Smooth muscle cell (in vitro differentiated cells): ENCODE data around the gene APC2. TPM values are rescaled to one million over a fixed set of nuclear protein-coding genes. Genes with fewer than 3 reads are reported as not detected.

Experiments
- DNase-seq: peaks from one replicate; lab custom pipeline; 2025; ENCODE audit not compliant: unreplicated experiment; lab: John Stamatoyannopoulos, UW
- H2AFZ ChIP-seq: fragments of 200-600 bp; sonication (generic); 2 replicates; pipeline ENCODE4 v1.6.0; 2016; ENCODE audit warnings: antibody characterized with exemption, low read depth, mild to moderate bottlenecking
- H3F3A ChIP-seq: fragments of 200-600 bp; sonication (generic); 2 replicates; pipeline ENCODE4 v1.6.0; 2017; ENCODE audit warnings: antibody characterized with exemption, low read depth
- H3K27ac ChIP-seq: fragments of 200-600 bp; sonication (generic); 2 replicates; pipeline ENCODE4 v1.5.1; 2016; ENCODE audit warnings: low read depth, mild to moderate bottlenecking
- H3K27me3 ChIP-seq: fragments of 200-600 bp; sonication (generic); 2 replicates; pipeline ENCODE4 v1.6.1; 2016; ENCODE audit warnings: low read depth, mild to moderate bottlenecking
- H3K36me3 ChIP-seq: fragments of 200-600 bp; sonication (generic); 2 replicates; pipeline ENCODE4 v1.5.1; 2016; ENCODE audit warnings: low read depth
- H3K4me1 ChIP-seq: fragments of 200-600 bp; sonication (generic); 2 replicates; pipeline ENCODE4 v1.5.1; 2016; ENCODE audit warnings: low read depth
- H3K4me2 ChIP-seq: fragments of 200-600 bp; sonication (generic); 2 replicates; pipeline ENCODE4 v1.6.0; 2016; ENCODE audit warnings: mild to moderate bottlenecking
- H3K4me3 ChIP-seq: fragments of 200-600 bp; sonication (generic); 2 replicates; pipeline ENCODE4 v1.5.1; 2016; ENCODE audit warnings: mild to moderate bottlenecking
- H3K79me2 ChIP-seq: fragments of 200-600 bp; sonication (generic); 2 replicates; pipeline ENCODE4 v1.6.0; 2016; ENCODE audit warnings: low read depth, mild to moderate bottlenecking
- H3K9ac ChIP-seq: fragments of 200-600 bp; sonication (generic); 2 replicates; pipeline ENCODE4 v1.6.0; 2016; ENCODE audit warnings: low read depth
- H3K9me3 ChIP-seq: fragments of 200-600 bp; sonication (generic); replicated peaks from 2 replicates; pipeline ENCODE4 v1.5.1; 2016; ENCODE audit warnings: low read depth
- H4K20me1 ChIP-seq: fragments of 200-600 bp; sonication (generic); 2 replicates; pipeline ENCODE4 v1.6.0; 2016; ENCODE audit warnings: low read depth
- CTCF ChIP-seq: fragments of 200-600 bp; sonication (generic); IDR thresholded peaks from 2 replicates; pipeline ENCODE4 v1.5.1; 2017; ENCODE audit warnings: borderline replicate concordance, mild to moderate bottlenecking, antibody characterized with exemption; ENCODE audit not compliant: insufficient read depth, poor library complexity, severe bottlenecking
- WGBS: methylation state at CpG from one replicate; pipeline ENCODE4 v1.1.7; 2016; ENCODE audit warnings: low lambda C conversion rate; 5-methylcytosine and 5-hydroxymethylcytosine counted together
- polyA plus RNA-seq: library from polyadenylated mRNA; unstranded; fragments of >200 nt; fragmentation: Nextera tagmentation; extraction: Ambion mirVana; gene quantifications from 2 replicates; pipeline ENCODE4 v1.2.1, GENCODE V29; 2016
- total RNA-seq: library from RNA; depleted of rRNA; stranded (reverse); fragments of >200 nt; gene quantifications from 2 replicates; pipeline ENCODE4 v1.2.3, GENCODE V29; 2014

APC2 gene
- total and polyA plus RNA-seq, 2 experiments from 2014 or later, result 0.18 to 0.30 TPM

DNA sequence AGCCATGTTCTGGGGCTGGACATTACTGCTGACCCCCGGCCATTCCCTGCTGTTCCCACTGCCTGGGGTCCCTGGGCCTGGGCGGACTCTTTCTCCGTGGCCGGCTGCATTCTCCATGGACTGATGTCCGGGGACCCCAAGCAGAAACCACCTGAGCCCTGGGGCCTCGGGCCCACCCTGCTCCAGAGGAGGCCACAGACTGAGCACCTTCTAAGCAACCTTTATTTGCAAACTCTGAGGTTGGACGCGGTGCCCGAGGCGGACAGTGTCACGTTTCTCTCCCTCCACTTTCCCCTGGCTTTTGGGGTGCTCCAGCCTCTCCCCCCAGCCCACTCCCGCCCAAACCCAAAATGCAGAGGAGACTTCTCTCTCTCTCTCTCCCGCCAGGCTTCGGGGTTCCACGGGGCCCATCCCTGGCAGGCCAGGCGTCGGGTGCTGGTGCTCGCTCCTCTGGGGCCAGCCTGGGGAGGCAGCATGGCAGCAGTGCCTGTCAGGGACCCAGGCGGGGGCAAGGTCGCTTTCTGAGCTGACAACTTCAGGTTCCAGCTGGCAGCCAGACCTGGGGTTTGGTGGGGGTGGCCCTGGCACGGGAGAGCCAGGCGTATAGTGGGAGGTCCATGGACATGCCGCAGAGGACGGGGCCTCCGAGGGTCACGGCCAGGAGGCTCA, 31.4 kb downstream of the APC2 start:
- no peak for DNase-seq
- Histone ChIP-seq H3K27me3 (no peaks in the 10 kb centered on the region), H3K79me2 (peaks cover 18% of the 10 kb centered on the region), H3K36me3 (no peaks in the 10 kb centered on the region), H3K4me2 (no peak overlapping the region), H3K27ac (no peak overlapping the region), H3K9ac (no peak overlapping the region), H4K20me1 (peaks cover 23% of the 10 kb centered on the region), H3K4me1 (no peaks in the 10 kb centered on the region), H2AFZ (no peak overlapping the region), H3F3A (no peaks in the 10 kb centered on the region), H3K9me3 (no peaks in the 10 kb centered on the region), H3K4me3 (no peak overlapping the region)
- 91% methylated on average over 26 of the region's 26 CpGs for WGBS
- no peak for TF ChIP-seq CTCF

- no peaks in the 10 kb centered on the region for H3K4me1 ChIP-seq
- no peak for DNase-seq
- TF ChIP-seq CTCF, result no peak
- H3K27me3 ChIP-seq, result no peaks in the 10 kb centered on the region
- no peak overlapping the region for H3K9ac ChIP-seq
- H3F3A ChIP-seq, result no peaks in the 10 kb centered on the region
- H3K9me3 ChIP-seq, result no peaks in the 10 kb centered on the region
- no peak overlapping the region for H2AFZ ChIP-seq
- no peak overlapping the region for H3K4me3 ChIP-seq
- no peak overlapping the region for H3K27ac ChIP-seq
- H3K4me2 ChIP-seq, result no peak overlapping the region
- no peaks in the 10 kb centered on the region for H3K36me3 ChIP-seq
- H4K20me1 ChIP-seq, result peaks cover 17% of the 10 kb centered on the region
- 100% methylated on average over 3 of the region's 36 CpGs for WGBS
- peaks cover 15% of the 10 kb centered on the region for H3K79me2 ChIP-seq
Measured at GRCh38 chr19:1481893-1482360, 32.0 kb downstream of the APC2 start.

GRCh38 chr19:1482361-1483130, 32.6 kb downstream of the APC2 start:
- WGBS, result 94% methylated on average over 27 of the region's 37 CpGs
- H3K4me2 ChIP-seq, result no peak overlapping the region
- peaks cover 14% of the 10 kb centered on the region for H3K79me2 ChIP-seq

More at GRCh38 chr19:1482361-1483130, 32.6 kb downstream of the APC2 start:
- H3K9ac ChIP-seq, result no peak overlapping the region
- TF ChIP-seq CTCF, result no peak
- H3K4me3 ChIP-seq, result no peak overlapping the region
- no peaks in the 10 kb centered on the region for H3K36me3 ChIP-seq
- H3K4me1 ChIP-seq, result no peaks in the 10 kb centered on the region
- H3K27ac ChIP-seq, result no peak overlapping the region
- no peaks in the 10 kb centered on the region for H3K9me3 ChIP-seq
- no peaks in the 10 kb centered on the region for H3K27me3 ChIP-seq
- H2AFZ ChIP-seq, result no peak overlapping the region
- no peak for DNase-seq
- H4K20me1 ChIP-seq, result peaks cover 11% of the 10 kb centered on the region
- no peaks in the 10 kb centered on the region for H3F3A ChIP-seq
